Fibroblast of lung (primary cell): ENCODE data around the gene MXI1. TPM values are rescaled to one million over a fixed set of nuclear protein-coding genes. Genes with fewer than 3 reads are reported as not detected.
A peak's percentile ranks its signal among the peaks of the same experiment; 100 is the strongest.

Source experiments
- DNase-seq, 2 donors: peaks; one replicate each; pipeline versions ENCODE4 v3.0.0 to v3.0.0-alpha.2; 2010; ENCODE audit warnings: low read depth in 2 of 2
- H2AFZ ChIP-seq: 2 replicates; pipeline ENCODE4 v1.5.1; 2012; ENCODE audit warnings: low read length, control low read depth, inconsistent platforms
- H3K27ac ChIP-seq: 2 replicates; pipeline ENCODE4 v1.5.1; 2011; ENCODE audit warnings: low read length, control low read depth; ENCODE audit not compliant: insufficient read depth
- H3K27me3 ChIP-seq: 2 replicates; pipeline ENCODE4 v1.5.1; 2011; ENCODE audit warnings: mild to moderate bottlenecking, low read length; ENCODE audit not compliant: control insufficient read depth, insufficient read depth
- H3K36me3 ChIP-seq: 2 replicates; pipeline ENCODE4 v1.5.1; 2011; ENCODE audit warnings: low read length; ENCODE audit not compliant: control insufficient read depth, insufficient read depth
- H3K4me1 ChIP-seq: 2 replicates; pipeline ENCODE4 v1.5.1; 2011; ENCODE audit warnings: low read length; ENCODE audit not compliant: control insufficient read depth, insufficient read depth; ENCODE audit errors: extremely low read depth
- H3K4me2 ChIP-seq: 2 replicates; pipeline ENCODE4 v1.5.1; 2011; ENCODE audit warnings: low read length, control low read depth; ENCODE audit not compliant: insufficient read depth; ENCODE audit errors: extremely low read depth
- H3K4me3 ChIP-seq, 4 experiments: fragments of 200-600 bp in 1 of 4; sonication (generic) in 1 of 4; replicated peaks in 1 of 4; 2 replicates each; pipeline ENCODE4 v1.5.1; 2011 to 2016; ENCODE audit warnings: low read length in 4 of 4, low read depth in 3 of 4, mild to moderate bottlenecking in 3 of 4, control low read depth in 2 of 4, inconsistent platforms in 1 of 4, mixed read lengths in 1 of 4; ENCODE audit not compliant: insufficient read depth in 1 of 4; ENCODE audit errors: control extremely low read depth in 1 of 4
- H3K79me2 ChIP-seq: 2 replicates; pipeline ENCODE4 v1.5.1; 2012; ENCODE audit warnings: mild to moderate bottlenecking, low read length, inconsistent platforms; ENCODE audit not compliant: control insufficient read depth, insufficient read depth
- H3K9ac ChIP-seq: 2 replicates; pipeline ENCODE4 v1.5.1; 2011; ENCODE audit warnings: mild to moderate bottlenecking, low read length, control low read depth; ENCODE audit not compliant: insufficient read depth
- H3K9me3 ChIP-seq: 2 replicates; pipeline ENCODE4 v1.5.1; 2012; ENCODE audit warnings: low read depth, low read length; ENCODE audit not compliant: control insufficient read depth, insufficient read depth
- H4K20me1 ChIP-seq: 2 replicates; pipeline ENCODE4 v1.5.1; 2011; ENCODE audit warnings: low read length; ENCODE audit not compliant: control insufficient read depth, insufficient read depth; ENCODE audit errors: extremely low read depth
- EZH2 ChIP-seq: IDR thresholded peaks from 2 replicates; pipeline ENCODE4 v1.5.1; 2012; ENCODE audit warnings: low read length, control low read depth, mild to moderate bottlenecking; ENCODE audit errors: missing control alignments
- polyA plus RNA-seq, 2 donors: library from polyadenylated mRNA; depleted of rRNA in 1 of 2; stranded (reverse) in 1 of 2; unstranded in 1 of 2; fragments of >200 nt; gene quantifications; 2 replicates each; pipeline ENCODE4 v1.2.1, GENCODE V29; 2011 to 2012; ENCODE audit warnings: missing spikeins in 1 of 2
- total RNA-seq: library from RNA; depleted of rRNA; stranded (reverse); fragments of >200 nt; gene quantifications from 2 replicates; pipeline ENCODE4 v1.2.1, GENCODE V29; 2014
- TF ChIP-seq, protein P1 (sequence below), 2 donors: IDR thresholded peaks in 1 of 2; conservative IDR thresholded peaks in 1 of 2; 1 replicate in 1 of 2; 2 replicates in 1 of 2; pipeline ENCODE4 v1.5.1; 2011 to 2012; ENCODE audit warnings: low read length in 2 of 2, control low read depth in 1 of 2, inconsistent platforms in 1 of 2, low read depth in 1 of 2, mild to moderate bottlenecking in 1 of 2

Gene MXI1
- total and polyA plus RNA-seq, 2 donors (not counting 1 experiment from before 2014, with no cell fraction given), result 18.7 to 40.1 TPM

DNA sequence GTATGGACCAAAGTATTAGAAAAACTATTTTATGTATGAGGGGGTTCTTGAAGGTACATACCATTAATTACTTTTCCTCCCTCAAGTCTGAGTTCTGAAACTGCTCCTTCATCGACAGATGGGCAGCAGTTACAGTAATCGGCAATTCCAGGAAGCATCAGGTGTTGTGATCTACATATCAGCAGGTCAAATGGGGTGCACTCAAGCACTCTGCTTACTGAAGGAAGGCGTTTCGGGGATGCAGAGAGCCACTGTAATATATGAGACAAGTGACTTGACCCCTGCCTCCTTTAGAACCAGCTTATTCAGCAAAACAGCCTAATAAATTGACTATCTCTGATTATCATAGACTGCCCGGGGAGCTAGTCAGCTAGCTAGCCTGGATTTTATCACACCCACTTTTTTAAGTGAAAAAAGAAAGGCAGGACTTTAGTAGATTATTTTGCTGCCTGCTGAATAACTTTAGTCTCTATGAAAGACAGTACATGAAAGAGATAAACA, 93.1 kb downstream of the MXI1 start:
- Histone ChIP-seq H3K27me3 (no peaks in the 10 kb centered on the region), H3K27ac (no peak overlapping the region), H3K4me2 (no peak overlapping the region), H3K79me2 (peaks cover 52% of the 10 kb centered on the region), H3K9ac (no peak overlapping the region), H3K9me3 (no peaks in the 10 kb centered on the region), H3K4me3 (no peak overlapping the region), H2AFZ (no peak overlapping the region), H3K36me3 (peaks cover 7% of the 10 kb centered on the region), H3K4me1 (no peaks in the 10 kb centered on the region), H4K20me1 (no peaks in the 10 kb centered on the region)
- TF ChIP-seq EZH2, result no peak
- TF ChIP-seq, protein P1, sequence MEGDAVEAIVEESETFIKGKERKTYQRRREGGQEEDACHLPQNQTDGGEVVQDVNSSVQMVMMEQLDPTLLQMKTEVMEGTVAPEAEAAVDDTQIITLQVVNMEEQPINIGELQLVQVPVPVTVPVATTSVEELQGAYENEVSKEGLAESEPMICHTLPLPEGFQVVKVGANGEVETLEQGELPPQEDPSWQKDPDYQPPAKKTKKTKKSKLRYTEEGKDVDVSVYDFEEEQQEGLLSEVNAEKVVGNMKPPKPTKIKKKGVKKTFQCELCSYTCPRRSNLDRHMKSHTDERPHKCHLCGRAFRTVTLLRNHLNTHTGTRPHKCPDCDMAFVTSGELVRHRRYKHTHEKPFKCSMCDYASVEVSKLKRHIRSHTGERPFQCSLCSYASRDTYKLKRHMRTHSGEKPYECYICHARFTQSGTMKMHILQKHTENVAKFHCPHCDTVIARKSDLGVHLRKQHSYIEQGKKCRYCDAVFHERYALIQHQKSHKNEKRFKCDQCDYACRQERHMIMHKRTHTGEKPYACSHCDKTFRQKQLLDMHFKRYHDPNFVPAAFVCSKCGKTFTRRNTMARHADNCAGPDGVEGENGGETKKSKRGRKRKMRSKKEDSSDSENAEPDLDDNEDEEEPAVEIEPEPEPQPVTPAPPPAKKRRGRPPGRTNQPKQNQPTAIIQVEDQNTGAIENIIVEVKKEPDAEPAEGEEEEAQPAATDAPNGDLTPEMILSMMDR (conservative IDR thresholded peaks at IDR 0.05 in 1 of 2, IDR thresholded peaks at IDR 0.05 in 1 of 2; ENCODE audit: low read depth in 1 of 2, low read length in 2 of 2), result no peak
- DNase-seq, result no peak

DNA sequence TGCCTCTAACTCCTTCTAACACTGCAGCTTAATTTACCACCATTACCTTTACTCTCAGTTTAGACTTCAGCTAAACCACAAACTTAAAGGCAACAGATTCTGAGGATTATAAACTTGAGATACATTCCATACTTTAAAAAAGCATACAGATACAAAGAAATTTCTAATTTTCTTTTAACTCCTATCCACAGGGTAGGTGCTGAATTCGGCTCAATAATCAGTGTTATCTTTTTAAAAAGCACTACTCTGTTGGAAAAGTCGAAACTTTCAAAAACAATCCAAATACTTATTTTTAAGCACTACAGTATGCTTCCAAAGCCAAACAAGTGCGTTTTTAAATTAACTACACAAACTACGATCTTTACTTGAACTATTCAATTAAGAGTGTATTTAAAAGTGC, 96.3 kb downstream of the MXI1 start:
- H3K9ac ChIP-seq, result peak overlapping the region; percentile 91
- H3K4me1 ChIP-seq, result no peaks in the 10 kb centered on the region
- no peaks in the 10 kb centered on the region for H4K20me1 ChIP-seq
- H3K9me3 ChIP-seq, result no peaks in the 10 kb centered on the region
- H3K36me3 ChIP-seq, result peaks cover 2% of the 10 kb centered on the region
- TF ChIP-seq EZH2, result no peak
- TF ChIP-seq, protein P1 (conservative IDR thresholded peaks at IDR 0.05 in 1 of 2, IDR thresholded peaks at IDR 0.05 in 1 of 2; ENCODE audit: low read depth in 1 of 2, low read length in 2 of 2), result no peak
- H2AFZ ChIP-seq, result no peak overlapping the region
- DNase-seq, result no peak
- peaks cover 51% of the 10 kb centered on the region for H3K79me2 ChIP-seq
- no peaks in the 10 kb centered on the region for H3K27me3 ChIP-seq
- peak overlapping the region; percentile 88 to 94 (median 91) for H3K4me3 ChIP-seq
- H3K4me2 ChIP-seq, result peak overlapping the region; percentile 87
- H3K27ac ChIP-seq, result peak overlapping the region; percentile 86

DNA sequence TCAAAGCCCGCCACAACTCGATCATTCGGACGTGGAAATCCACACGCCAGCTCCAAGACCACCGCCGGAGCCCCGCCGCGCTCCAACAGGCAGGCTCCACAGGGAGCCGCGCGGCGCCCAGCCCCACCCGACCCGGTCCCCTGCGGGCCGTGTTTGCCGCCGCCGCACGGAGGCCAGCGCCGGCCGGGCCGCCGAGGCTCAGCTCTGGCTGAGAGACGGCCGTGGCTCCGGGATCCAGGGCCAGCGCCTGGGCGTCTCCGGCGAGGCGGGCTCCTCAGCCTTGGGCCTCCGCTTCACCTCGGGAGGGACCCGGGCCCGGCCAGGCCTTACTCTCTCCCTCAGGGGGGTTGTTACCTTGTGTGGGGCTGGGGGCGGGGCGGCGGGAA, 97.0 kb downstream of the MXI1 start:
- Histone ChIP-seq H3K9me3 (no peaks in the 10 kb centered on the region), H3K4me3 (peak overlapping the region; percentile 88 to 94 (median 91)), H3K27me3 (no peaks in the 10 kb centered on the region), H3K36me3 (peaks cover 2% of the 10 kb centered on the region), H3K4me2 (no peak overlapping the region), H4K20me1 (no peaks in the 10 kb centered on the region), H3K27ac (peak overlapping the region; percentile 86), H2AFZ (no peak overlapping the region), H3K9ac (peak overlapping the region; percentile 91), H3K79me2 (peaks cover 46% of the 10 kb centered on the region), H3K4me1 (no peaks in the 10 kb centered on the region)
- TF ChIP-seq EZH2, result no peak
- TF ChIP-seq, protein P1 (conservative IDR thresholded peaks at IDR 0.05 in 1 of 2, IDR thresholded peaks at IDR 0.05 in 1 of 2; ENCODE audit: low read depth in 1 of 2, low read length in 2 of 2), result no peak
- no peak for DNase-seq
